GM23338 (cell line): ENCODE data around the gene TIE1. TPM values are rescaled to one million over a fixed set of nuclear protein-coding genes. Genes with fewer than 3 reads are reported as not detected.

Experiments used
- ATAC-seq: fragments of 200-7000 bp; cut with Tn5 transposase; 3 replicates; pipeline ENCODE4 v1.9.1; 2020
- DNase-seq: peaks from one replicate; pipeline ENCODE4 v3.0.0-alpha.2; 2015; ENCODE audit warnings: low spot score
- H2AFZ ChIP-seq: fragments of 200-600 bp; sonication (generic); 2 replicates; pipeline ENCODE4 v1.8.0; 2016; ENCODE audit warnings: antibody characterized with exemption, mild to moderate bottlenecking, moderate library complexity
- H3F3A ChIP-seq: fragments of 200-600 bp; sonication (generic); replicated peaks from 2 replicates; pipeline ENCODE4 v1.8.0; 2017; ENCODE audit warnings: antibody characterized with exemption, mixed run types, low read depth
- H3K27ac ChIP-seq: fragments of 200-600 bp; sonication (generic); 2 replicates; pipeline ENCODE4 v1.6.1; 2016; ENCODE audit warnings: low read depth
- H3K27me3 ChIP-seq: fragments of 200-600 bp; sonication (generic); 2 replicates; pipeline ENCODE4 v1.8.0; 2016; ENCODE audit warnings: mild to moderate bottlenecking, mixed run types, moderate library complexity; ENCODE audit not compliant: insufficient read depth
- H3K36me3 ChIP-seq: fragments of 200-600 bp; sonication (generic); 2 replicates; pipeline ENCODE4 v1.8.0; 2016; ENCODE audit warnings: mild to moderate bottlenecking; ENCODE audit not compliant: insufficient read depth
- H3K4me1 ChIP-seq: fragments of 200-600 bp; sonication (generic); 2 replicates; pipeline ENCODE4 v1.8.0; 2016; ENCODE audit warnings: mild to moderate bottlenecking, moderate library complexity; ENCODE audit not compliant: insufficient read depth
- H3K4me2 ChIP-seq: fragments of 200-600 bp; sonication (generic); 2 replicates; pipeline ENCODE4 v1.7.1; 2017; ENCODE audit warnings: mixed run types
- H3K4me3 ChIP-seq: fragments of 200-600 bp; sonication (generic); 2 replicates; pipeline ENCODE4 v1.6.1; 2016; ENCODE audit warnings: mixed run types
- H3K79me2 ChIP-seq: fragments of 200-600 bp; sonication (generic); replicated peaks from 2 replicates; pipeline ENCODE4 v1.8.0; 2017; ENCODE audit warnings: mild to moderate bottlenecking; ENCODE audit not compliant: insufficient read depth
- H3K9me2 ChIP-seq: fragments of 200-600 bp; sonication (generic); 2 replicates; pipeline ENCODE4 v1.8.0; 2017; ENCODE audit not compliant: insufficient read depth
- H4K20me1 ChIP-seq: fragments of 200-600 bp; sonication (generic); replicated peaks from 2 replicates; pipeline ENCODE4 v1.8.0; 2017; ENCODE audit warnings: mild to moderate bottlenecking; ENCODE audit not compliant: insufficient read depth
- H3K27ac Mint-ChIP-seq: 2 replicates; pipeline ENCODE4 v1.8.0; 2020; ENCODE audit warnings: inconsistent platforms, mild to moderate bottlenecking, moderate library complexity, mixed read lengths
- H3K27me3 Mint-ChIP-seq: 3 replicates; pipeline ENCODE4 v1.8.0; 2022; ENCODE audit warnings: low read depth, mild to moderate bottlenecking, moderate library complexity, mixed read lengths, inconsistent platforms; ENCODE audit not compliant: insufficient read depth, poor library complexity
- H3K36me3 Mint-ChIP-seq: 3 replicates; pipeline ENCODE4 v1.8.0; 2021; ENCODE audit warnings: low read depth, mild to moderate bottlenecking, inconsistent platforms, moderate library complexity, mixed read lengths
- H3K4me1 Mint-ChIP-seq: 3 replicates; pipeline ENCODE4 v1.8.0; 2020; ENCODE audit warnings: mild to moderate bottlenecking, inconsistent platforms, mixed read lengths
- H3K4me3 Mint-ChIP-seq: 3 replicates; pipeline ENCODE4 v1.8.0; 2021; ENCODE audit warnings: moderate library complexity, mild to moderate bottlenecking, inconsistent platforms, mixed read lengths
- H3K9me3 Mint-ChIP-seq: 3 replicates; pipeline ENCODE4 v1.8.0; 2020; ENCODE audit warnings: moderate library complexity, mild to moderate bottlenecking, inconsistent platforms, mixed read lengths
- CTCF ChIP-seq, 2 experiments: fragments of 200-600 bp in 1 of 2; sonication (generic) in 1 of 2; conservative IDR thresholded peaks; 2 replicates each; pipeline versions ENCODE4 v1.5.1 to v1.6.1; 2016 to 2017; ENCODE audit warnings: antibody characterized with exemption in 2 of 2, low read depth in 2 of 2, mild to moderate bottlenecking in 2 of 2, moderate library complexity in 1 of 2
- EZH2 ChIP-seq: fragments of 200-600 bp; sonication (generic); IDR thresholded peaks from one replicate; pipeline ENCODE4 v1.8.0; 2017; ENCODE audit warnings: antibody characterized with exemption, mild to moderate bottlenecking, low read depth; ENCODE audit not compliant: unreplicated experiment
- EZH2phosphoT487 ChIP-seq: fragments of 200-600 bp; sonication (generic); IDR thresholded peaks from one replicate; pipeline ENCODE4 v1.8.1; 2018; ENCODE audit warnings: antibody characterized with exemption; ENCODE audit not compliant: unreplicated experiment
- JUNB ChIP-seq: IDR thresholded peaks from one replicate; pipeline ENCODE4 v1.6.1; 2016; ENCODE audit warnings: antibody characterized with exemption; ENCODE audit not compliant: unreplicated experiment
- REST ChIP-seq: IDR thresholded peaks from one replicate; pipeline ENCODE4 v1.6.1; 2018; ENCODE audit warnings: antibody characterized with exemption; ENCODE audit not compliant: unreplicated experiment
- ZNF331 ChIP-seq: fragments of 250-450 bp; sonication (Bioruptor Pico); IDR thresholded peaks from 2 replicates; pipeline ENCODE4 v1.5.0; 2020; ENCODE audit warnings: low read depth, mild to moderate bottlenecking, moderate library complexity
- ZNF462 ChIP-seq: fragments of 250-450 bp; sonication (Bioruptor Pico); IDR thresholded peaks from 2 replicates; pipeline ENCODE4 v1.5.0; 2020; ENCODE audit warnings: mild to moderate bottlenecking, moderate library complexity
- polyA plus RNA-seq: library from polyadenylated mRNA; unstranded; fragments of >200 nt; fragmentation: Nextera tagmentation; extraction: Ambion mirVana; gene quantifications from 2 replicates; pipeline ENCODE4 v1.2.1, GENCODE V29; 2016
- total RNA-seq: library from RNA; depleted of rRNA; stranded (reverse); fragments of >200 nt; shearing (Covaris generic); gene quantifications from 2 replicates; pipeline ENCODE4 v1.2.3, GENCODE V29; 2014
- TF ChIP-seq, protein P1 (sequence below): IDR thresholded peaks from 2 replicates; pipeline ENCODE4 v1.6.1; 2016; ENCODE audit warnings: antibody characterized with exemption

The TIE1 gene
- total and polyA plus RNA-seq, 2 experiments from 2014 or later: 0.37 to 2.3 TPM

- peaks cover 9% of the 10 kb centered on the region for H3K27me3 Mint-ChIP-seq
- H2AFZ ChIP-seq: no peak overlapping the region
- H3K4me1 ChIP-seq: no peaks in the 10 kb centered on the region
- no peak overlapping the region for H3K27ac Mint-ChIP-seq
- no peaks in the 10 kb centered on the region for H3F3A ChIP-seq
- no peaks in the 10 kb centered on the region for H3K79me2 ChIP-seq
- no peak overlapping the region for H3K4me3 ChIP-seq
- H3K9me2 ChIP-seq: no peaks in the 10 kb centered on the region
- TF ChIP-seq CTCF (conservative IDR thresholded peaks at IDR 0.05; ENCODE audit: low read depth in 2 of 2) (peak; percentile 31 to 38; a peak in 3 of 4 replicates), REST (no peak), EZH2 (no peak), ZNF462 (CRISPR knock-in tag) (no peak), EZH2phosphoT487 (no peak), JUNB (no peak), ZNF331 (no peak)
- TF ChIP-seq, protein P1, sequence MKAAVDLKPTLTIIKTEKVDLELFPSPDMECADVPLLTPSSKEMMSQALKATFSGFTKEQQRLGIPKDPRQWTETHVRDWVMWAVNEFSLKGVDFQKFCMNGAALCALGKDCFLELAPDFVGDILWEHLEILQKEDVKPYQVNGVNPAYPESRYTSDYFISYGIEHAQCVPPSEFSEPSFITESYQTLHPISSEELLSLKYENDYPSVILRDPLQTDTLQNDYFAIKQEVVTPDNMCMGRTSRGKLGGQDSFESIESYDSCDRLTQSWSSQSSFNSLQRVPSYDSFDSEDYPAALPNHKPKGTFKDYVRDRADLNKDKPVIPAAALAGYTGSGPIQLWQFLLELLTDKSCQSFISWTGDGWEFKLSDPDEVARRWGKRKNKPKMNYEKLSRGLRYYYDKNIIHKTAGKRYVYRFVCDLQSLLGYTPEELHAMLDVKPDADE: no peak
- peaks cover 7% of the 10 kb centered on the region; the same call in 2 of the 3 replicates for H3K4me1 Mint-ChIP-seq
- H3K36me3 Mint-ChIP-seq: no peaks in the 10 kb centered on the region
- no peaks in the 10 kb centered on the region for H3K27me3 ChIP-seq
- ATAC-seq (peak; percentile 50), DNase-seq (peak; percentile 19)
- no peak overlapping the region for H3K27ac ChIP-seq
- no peak overlapping the region for H3K4me3 Mint-ChIP-seq
- H3K4me2 ChIP-seq: no peak overlapping the region
- H3K9me3 Mint-ChIP-seq: no peaks in the 10 kb centered on the region
- no peaks in the 10 kb centered on the region for H3K36me3 ChIP-seq
- no peaks in the 10 kb centered on the region for H4K20me1 ChIP-seq
These were observed 16.1 kb downstream of the TIE1 start for GRCh38 chr1:43316738-43317520.
